Testis (tissue), 3 donors: ENCODE data around the gene ATP2C1. TPM values are rescaled to one million over a fixed set of nuclear protein-coding genes. Genes with fewer than 3 reads are reported as not detected.

Experiments used
- DNase-seq: peaks from one replicate; pipeline ENCODE4 v3.0.0-alpha.2; 2019
- H3K27ac ChIP-seq, 2 donors: fragments of 200-600 bp; sonication (generic); one replicate each; pipeline ENCODE4 v1.5.1; 2019
- H3K27me3 ChIP-seq: fragments of 200-600 bp; sonication (generic); one replicate; pipeline ENCODE4 v1.5.1; 2019
- H3K36me3 ChIP-seq: fragments of 200-600 bp; sonication (generic); one replicate; pipeline ENCODE4 v1.5.1; 2017; ENCODE audit warnings: low read depth; ENCODE audit errors: missing control alignments
- H3K4me1 ChIP-seq: fragments of 200-600 bp; sonication (generic); one replicate; pipeline ENCODE4 v1.5.1; 2019
- H3K4me3 ChIP-seq, 2 donors: fragments of 200-600 bp; sonication (generic); one replicate each; pipeline ENCODE4 v1.5.1; 2017 to 2019
- H3K9me3 ChIP-seq: fragments of 200-600 bp; sonication (generic); one replicate; pipeline ENCODE4 v1.5.1; 2017
- CTCF ChIP-seq, 3 experiments: fragments of 450-650 bp in 2 of 3; fragments of 200-600 bp in 1 of 3; sonication (generic) in 1 of 3; IDR thresholded peaks; one replicate each; pipeline ENCODE4 v1.5.1; 2016 to 2019; ENCODE audit warnings: antibody characterized with exemption in 3 of 3, mild to moderate bottlenecking in 2 of 3, moderate library complexity in 1 of 3
- POLR2A ChIP-seq: fragments of 450-650 bp; IDR thresholded peaks from one replicate; pipeline ENCODE4 v1.6.1; 2017; ENCODE audit warnings: antibody characterized with exemption, mild to moderate bottlenecking, moderate library complexity
- WGBS, 2 donors: methylation state at CpG; one replicate each; pipeline ENCODE4 v1.1.5; 2018; 5-methylcytosine and 5-hydroxymethylcytosine counted together
- intact Hi-C: fragments of 100-400 bp; cut with DNase I; formaldehyde crosslinking; loops from one replicate; pipeline ENCODE4 v1.15.1; 2023; ENCODE audit warnings: low total_unique reads
- polyA plus RNA-seq: library from polyadenylated mRNA; stranded (reverse); fragments of 350-450 nt; fragmentation: Illumina TruSeq; extraction: RNeasy Lipid Tissue Mini Kit (QIAGEN cat#74804); gene quantifications from one replicate; pipeline ENCODE4 v1.2.3, GENCODE V29; 2014; ENCODE audit warnings: low read depth, low replicate concordance; ENCODE audit not compliant: insufficient read depth
- total RNA-seq, 2 donors: library from RNA; depleted of rRNA; stranded (reverse); fragments of >200 nt; gene quantifications; one replicate each; pipeline ENCODE4 v1.2.3, GENCODE V29; 2016

Gene ATP2C1
- total and polyA plus RNA-seq, 3 donors from 2014 or later: 51.0 to 103 (median 88.0) TPM

GRCh38 chr3:130976706-130977105 lies 82.8 kb downstream of the ATP2C1 start:
- Histone ChIP-seq H3K27ac (no peak overlapping the region), H3K4me1 (no peaks in the 10 kb centered on the region), H3K4me3 (no peak overlapping the region), H3K9me3 (no peaks in the 10 kb centered on the region), H3K27me3 (no peaks in the 10 kb centered on the region), H3K36me3 (no peaks in the 10 kb centered on the region)
- DNase-seq: no peak
- 49 to 64% methylated on average over 4 of the region's 4 CpGs for WGBS, 2 donors
- TF ChIP-seq CTCF (IDR thresholded peaks at IDR 0.05): no peak
- no peak for TF ChIP-seq POLR2A
- intact Hi-C loops: no loop called here

DNA sequence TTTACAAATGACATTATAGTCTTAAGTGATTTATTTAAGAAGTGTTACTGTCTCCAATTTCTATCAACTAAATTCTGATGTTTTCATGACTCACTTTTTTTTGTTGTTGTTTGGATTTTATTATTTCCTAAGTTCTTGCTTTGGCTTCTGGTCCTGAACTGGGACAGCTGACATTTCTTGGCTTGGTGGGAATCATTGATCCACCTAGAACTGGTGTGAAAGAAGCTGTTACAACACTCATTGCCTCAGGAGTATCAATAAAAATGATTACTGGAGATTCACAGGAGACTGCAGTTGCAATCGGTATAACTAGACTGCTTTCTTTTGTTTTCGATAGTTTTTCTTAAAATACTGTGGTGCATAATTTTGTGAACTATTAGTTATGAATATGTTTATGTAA lies 85.2 kb downstream of the ATP2C1 start:
- no peaks in the 10 kb centered on the region for H3K36me3 ChIP-seq
- H3K4me3 ChIP-seq: no peak overlapping the region
- H3K27ac ChIP-seq: no peak overlapping the region
- 92 to 97% methylated on average over 2 of the region's 2 CpGs for WGBS, 2 donors
- TF ChIP-seq CTCF (IDR thresholded peaks at IDR 0.05) (no peak), POLR2A (no peak)
- DNase-seq: no peak
- intact Hi-C loops: no loop called here
- no peaks in the 10 kb centered on the region for H3K9me3 ChIP-seq
- no peaks in the 10 kb centered on the region for H3K27me3 ChIP-seq
- no peaks in the 10 kb centered on the region for H3K4me1 ChIP-seq

GRCh38 chr3:130981469-130981868 lies 87.6 kb downstream of the ATP2C1 start:
- intact Hi-C loops: no loop called here
- Histone ChIP-seq H3K4me3 (no peak overlapping the region), H3K27ac (no peak overlapping the region), H3K27me3 (no peaks in the 10 kb centered on the region), H3K4me1 (no peaks in the 10 kb centered on the region), H3K36me3 (no peaks in the 10 kb centered on the region), H3K9me3 (no peaks in the 10 kb centered on the region)
- 83% methylated on average over 2 of the region's 2 CpGs for whole genome bisulfite sequencing, 2 donors
- TF ChIP-seq CTCF (IDR thresholded peaks at IDR 0.05): no peak
- no peak for TF ChIP-seq POLR2A
- DNase-seq: no peak

DNA sequence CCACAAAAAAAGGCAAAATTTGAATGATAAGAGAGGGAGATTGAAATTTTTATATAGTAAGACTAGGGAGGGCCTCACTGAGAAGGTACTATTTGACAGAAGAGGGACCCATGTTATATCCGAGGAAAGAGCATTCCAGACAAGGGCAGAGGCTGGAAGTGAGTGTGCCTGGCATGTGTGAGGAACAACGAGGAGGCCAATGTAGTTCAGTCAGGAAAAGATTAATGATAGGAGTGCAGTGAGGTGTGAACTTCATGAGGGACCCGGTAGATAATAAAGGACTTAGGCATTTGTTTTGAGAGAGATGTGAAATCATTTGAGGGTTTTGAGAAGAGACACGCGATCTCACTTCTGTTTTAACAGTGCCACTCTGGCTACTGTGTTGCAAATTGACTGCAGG lies 96.4 kb downstream of the ATP2C1 start:
- no peaks in the 10 kb centered on the region for H3K9me3 ChIP-seq
- no peaks in the 10 kb centered on the region for H3K27me3 ChIP-seq
- no peak overlapping the region for H3K4me3 ChIP-seq
- TF ChIP-seq POLR2A: no peak
- no peak for TF ChIP-seq CTCF (IDR thresholded peaks at IDR 0.05)
- H3K4me1 ChIP-seq: no peaks in the 10 kb centered on the region
- H3K27ac ChIP-seq: peak overlapping the region in 1 of 2 donors; percentile 26
- DNase-seq: peak; percentile 46
- intact Hi-C loops: no loop called here
- H3K36me3 ChIP-seq: no peaks in the 10 kb centered on the region
- WGBS, 2 donors: 45 to 59% methylated on average over 5 of the region's 5 CpGs

DNA sequence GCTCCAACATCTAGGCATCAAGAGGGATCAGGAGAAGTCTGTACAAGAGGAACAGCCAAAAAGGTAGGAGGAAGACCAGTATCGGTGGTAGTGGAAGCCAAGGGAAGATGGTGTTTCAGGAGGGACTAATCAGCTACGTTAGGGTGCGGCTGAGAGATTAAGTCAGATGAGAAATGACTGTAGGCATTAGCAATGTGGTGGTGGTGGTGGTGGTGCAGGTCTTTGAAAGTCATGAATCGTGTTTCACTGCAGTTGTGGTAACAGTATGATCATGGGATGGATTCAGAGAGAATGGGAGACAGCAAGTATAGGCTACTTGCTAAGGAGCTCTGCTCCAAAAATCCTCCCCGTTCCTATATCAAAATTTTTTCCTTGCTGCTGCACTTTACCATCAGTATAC lies 97.2 kb downstream of the ATP2C1 start:
- Histone ChIP-seq H3K9me3 (no peaks in the 10 kb centered on the region), H3K36me3 (no peaks in the 10 kb centered on the region), H3K27ac (no peak overlapping the region), H3K4me3 (no peak overlapping the region), H3K27me3 (no peaks in the 10 kb centered on the region), H3K4me1 (no peaks in the 10 kb centered on the region)
- no peak for DNase-seq
- WGBS, 2 donors: 89 to 91% methylated on average over 5 of the region's 5 CpGs
- TF ChIP-seq CTCF (IDR thresholded peaks at IDR 0.05) (no peak), POLR2A (no peak)
- intact Hi-C loops: no loop called here
